SK-N-MC (cell line): Measurements from ENCODE around the gene KCTD16.

Source experiments
- DNase-seq: peaks from one replicate; pipeline ENCODE4 v3.0.0-alpha.2; 2011; ENCODE audit warnings: low read depth, low spot score
- H3K27ac ChIP-seq: fragments of 200-600 bp; sonication (generic); 2 replicates; pipeline ENCODE4 v1.5.1; 2016; ENCODE audit warnings: mixed run types
- H3K36me3 ChIP-seq: fragments of 200-600 bp; sonication (generic); 2 replicates; pipeline ENCODE4 v1.6.1; 2017; ENCODE audit warnings: antibody characterized with exemption, low read length, mixed read lengths; ENCODE audit not compliant: insufficient read depth
- H3K4me3 ChIP-seq: fragments of 200-600 bp; sonication (generic); 2 replicates; pipeline ENCODE4 v1.5.1; 2016
- H3K9ac ChIP-seq: fragments of 200-600 bp; sonication (generic); 2 replicates; pipeline ENCODE4 v1.8.0; 2017; ENCODE audit warnings: mixed run types, mixed read lengths; ENCODE audit not compliant: insufficient read length
- H3K9me3 ChIP-seq: fragments of 200-600 bp; sonication (generic); 2 replicates; pipeline ENCODE4 v1.6.1; 2017; ENCODE audit warnings: low read depth, mild to moderate bottlenecking, antibody characterized with exemption, low read length, moderate library complexity, mixed read lengths
- EZH2 ChIP-seq: fragments of 200-600 bp; sonication (generic); IDR thresholded peaks from one replicate; pipeline ENCODE4 v1.6.1; 2017; ENCODE audit warnings: antibody characterized with exemption
- FOXP2 ChIP-seq: optimal IDR thresholded peaks from 2 replicates; pipeline ENCODE3; 2011; ENCODE audit warnings: mild to moderate bottlenecking, moderate library complexity; ENCODE audit not compliant: insufficient read depth; ENCODE audit errors: extremely low read length, control extremely low read depth
- POLR2AphosphoS5 ChIP-seq: IDR thresholded peaks from 2 replicates; pipeline ENCODE4 v1.6.1; 2012; ENCODE audit warnings: mild to moderate bottlenecking, low read depth, low read length, borderline replicate concordance

The KCTD16 gene

GRCh38 chr5:144393641-144394435, 223.2 kb downstream of the KCTD16 start:
- H3K9ac ChIP-seq, result no peak overlapping the region
- no peak for TF ChIP-seq POLR2AphosphoS5
- TF ChIP-seq FOXP2, result no peak
- no peak for TF ChIP-seq EZH2
- no peaks in the 10 kb centered on the region for H3K36me3 ChIP-seq
- no peak for DNase-seq
- H3K27ac ChIP-seq, result no peak overlapping the region
- no peak overlapping the region for H3K4me3 ChIP-seq
- no peaks in the 10 kb centered on the region for H3K9me3 ChIP-seq

GRCh38 chr5:144395704-144396103, 225.0 kb downstream of the KCTD16 start:
- no peaks in the 10 kb centered on the region for H3K9me3 ChIP-seq
- DNase-seq, result no peak

GRCh38 chr5:144403058-144403457, 232.4 kb downstream of the KCTD16 start:
- Histone ChIP-seq H3K27ac (no peak overlapping the region), H3K9ac (no peak overlapping the region), H3K36me3 (no peaks in the 10 kb centered on the region), H3K9me3 (no peaks in the 10 kb centered on the region), H3K4me3 (no peak overlapping the region)
- no peak for TF ChIP-seq EZH2
- no peak for TF ChIP-seq POLR2AphosphoS5
- no peak for TF ChIP-seq FOXP2
- no peak for DNase-seq

More at GRCh38 chr5:144395704-144396103, 225.0 kb downstream of the KCTD16 start:
- no peaks in the 10 kb centered on the region for H3K36me3 ChIP-seq
- no peak overlapping the region for H3K27ac ChIP-seq
- H3K4me3 ChIP-seq, result no peak overlapping the region
- H3K9ac ChIP-seq, result no peak overlapping the region
- no peak for TF ChIP-seq EZH2
- TF ChIP-seq POLR2AphosphoS5, result no peak
- TF ChIP-seq FOXP2, result no peak

GRCh38 chr5:144403817-144404420, 233.2 kb downstream of the KCTD16 start:
- Histone ChIP-seq H3K4me3 (no peak overlapping the region), H3K27ac (no peak overlapping the region), H3K9ac (no peak overlapping the region), H3K9me3 (no peaks in the 10 kb centered on the region), H3K36me3 (no peaks in the 10 kb centered on the region)
- DNase-seq, result no peak
- no peak for TF ChIP-seq EZH2
- TF ChIP-seq POLR2AphosphoS5, result no peak
- no peak for TF ChIP-seq FOXP2

- Histone ChIP-seq H3K9me3 (no peaks in the 10 kb centered on the region), H3K9ac (no peak overlapping the region), H3K36me3 (no peaks in the 10 kb centered on the region), H3K27ac (no peak overlapping the region), H3K4me3 (no peak overlapping the region)
- DNase-seq, result no peak
- TF ChIP-seq EZH2, result no peak
- TF ChIP-seq POLR2AphosphoS5, result no peak
- no peak for TF ChIP-seq FOXP2
These were observed 234.0 kb downstream of the KCTD16 start for GRCh38 chr5:144404672-144405071.

GRCh38 chr5:144405991-144406390, 235.3 kb downstream of the KCTD16 start:
- H3K9ac ChIP-seq, result no peak overlapping the region
- no peak overlapping the region for H3K4me3 ChIP-seq
- H3K9me3 ChIP-seq, result no peaks in the 10 kb centered on the region
- no peak for DNase-seq
- no peaks in the 10 kb centered on the region for H3K36me3 ChIP-seq
- no peak for TF ChIP-seq FOXP2
- no peak for TF ChIP-seq EZH2
- no peak for TF ChIP-seq POLR2AphosphoS5
- no peak overlapping the region for H3K27ac ChIP-seq

- DNase-seq, result no peak
- H3K9me3 ChIP-seq, result no peaks in the 10 kb centered on the region
- no peak overlapping the region for H3K27ac ChIP-seq
- no peaks in the 10 kb centered on the region for H3K36me3 ChIP-seq
- no peak overlapping the region for H3K9ac ChIP-seq
- TF ChIP-seq FOXP2 (no peak), POLR2AphosphoS5 (no peak), EZH2 (no peak)
- no peak overlapping the region for H3K4me3 ChIP-seq
These were observed 235.8 kb downstream of the KCTD16 start for GRCh38 chr5:144406442-144406841.

- DNase-seq, result no peak
- no peaks in the 10 kb centered on the region for H3K36me3 ChIP-seq
- no peak overlapping the region for H3K4me3 ChIP-seq
- H3K9me3 ChIP-seq, result no peaks in the 10 kb centered on the region
- TF ChIP-seq EZH2 (no peak), FOXP2 (no peak), POLR2AphosphoS5 (no peak)
- H3K9ac ChIP-seq, result no peak overlapping the region
- no peak overlapping the region for H3K27ac ChIP-seq
These were observed 243.7 kb downstream of the KCTD16 start for GRCh38 chr5:144414202-144415029.
